GM12878 (cell line): ENCODE data around the gene ABHD12B. TPM values are rescaled to one million over a fixed set of nuclear protein-coding genes. Genes with fewer than 3 reads are reported as not detected.

Experiments used
- ATAC-seq: fragments of 200-7000 bp; cut with Tn5 transposase; 3 replicates; pipeline ENCODE4 v1.9.1; 2020; ENCODE audit warnings: mild to moderate bottlenecking, moderate library complexity
- BruUV-seq: library from RNA; stranded (reverse); fragments of 400-500 nt; replicated peaks from 2 replicates; lab custom pipeline; 2021; lab: Mats Ljungman, UMichigan
- CTCF ChIA-PET: fragments of 300-600 bp; sonication (Branson Sonifier 250); formaldehyde crosslinking; extraction: SDS; loops from one replicate; lab custom pipeline; 2021; ENCODE audit warnings: inconsistent platforms; lab: Yijun Ruan, JAX
- POLR2A ChIA-PET: fragments of 350-600 bp; formaldehyde crosslinking; extraction: SDS; loops from one replicate; lab custom pipeline; 2021; ENCODE audit warnings: inconsistent platforms; lab: Charles Lee
- RAD21 ChIA-PET: fragments of 300-600 bp; sonication (Branson Sonifier 250); formaldehyde crosslinking; loops from one replicate; lab custom pipeline; 2023; ENCODE audit warnings: antibody characterized with exemption; ENCODE audit not compliant: unreplicated experiment; lab: Charles Lee
- SMC1A ChIA-PET: fragments of 300-600 bp; sonication (Branson Sonifier 250); formaldehyde crosslinking; loops from one replicate; lab custom pipeline; 2023; ENCODE audit not compliant: unreplicated experiment, uncharacterized antibody; lab: Charles Lee
- DNase-seq: peaks from one replicate; pipeline ENCODE4 v3.0.0-alpha.2; 2011; ENCODE audit warnings: low read depth, low spot score
- FAIRE-seq: peaks from 3 replicates; lab custom pipeline; 2011; peaks lifted over from hg19 to GRCh38; lab: Jason Lieb, UNC
- H2AFZ ChIP-seq: 2 replicates; pipeline ENCODE4 v1.6.0; 2011; ENCODE audit warnings: low read depth, low read length, control low read depth; ENCODE audit not compliant: control insufficient read depth
- H3K27ac ChIP-seq: 2 replicates; pipeline ENCODE4 v1.5.1; 2011; ENCODE audit warnings: control low read depth; ENCODE audit not compliant: control insufficient read depth, insufficient read depth
- H3K27me3 ChIP-seq, 2 experiments: replicated peaks in 1 of 2; 2 replicates each; pipeline versions ENCODE4 v1.6.0 to v1.6.1; 2011; ENCODE audit warnings: low read length in 1 of 2; ENCODE audit not compliant: control insufficient read depth in 2 of 2, insufficient read depth in 2 of 2
- H3K36me3 ChIP-seq, 2 experiments: 2 replicates each; pipeline ENCODE4 v1.5.1; 2011; ENCODE audit warnings: low read length in 1 of 2; ENCODE audit not compliant: control insufficient read depth in 2 of 2, insufficient read depth in 2 of 2
- H3K4me1 ChIP-seq: 2 replicates; pipeline ENCODE4 v1.6.1; 2011; ENCODE audit warnings: mild to moderate bottlenecking, low read length, moderate library complexity, mixed read lengths; ENCODE audit not compliant: control insufficient read depth, insufficient read depth
- H3K4me2 ChIP-seq: 2 replicates; pipeline ENCODE4 v1.6.0; 2011; ENCODE audit warnings: control low read depth; ENCODE audit not compliant: control insufficient read depth, insufficient read depth
- H3K4me3 ChIP-seq: fragments of 200-600 bp; sonication (generic); 2 replicates; pipeline ENCODE4 v1.5.1; 2016
- H3K79me2 ChIP-seq: 2 replicates; pipeline ENCODE4 v1.6.0; 2011; ENCODE audit warnings: low read length; ENCODE audit not compliant: control insufficient read depth, insufficient read depth
- H3K9ac ChIP-seq: 2 replicates; pipeline ENCODE4 v1.8.0; 2011; ENCODE audit warnings: low read length, control low read depth, mixed read lengths; ENCODE audit not compliant: control insufficient read depth, insufficient read depth
- H3K9me3 ChIP-seq: replicated peaks from 3 replicates; pipeline ENCODE4 v1.5.1; 2011; ENCODE audit warnings: mild to moderate bottlenecking, low read length; ENCODE audit not compliant: control insufficient read depth, insufficient read depth
- H4K20me1 ChIP-seq: 2 replicates; pipeline ENCODE4 v1.6.0; 2011; ENCODE audit not compliant: control insufficient read depth, insufficient read depth
- ASH2L ChIP-seq: fragments of 300-600, 200-600 bp; sonication (generic); IDR thresholded peaks from 2 replicates; pipeline ENCODE4 v1.6.1; 2017; ENCODE audit warnings: low read depth, mild to moderate bottlenecking, borderline replicate concordance
- BACH1 ChIP-seq: fragments of 450-650 bp; IDR thresholded peaks from 2 replicates; pipeline ENCODE4 v1.6.1; 2017; ENCODE audit warnings: mild to moderate bottlenecking, borderline replicate concordance
- BCL11A ChIP-seq: IDR thresholded peaks from 2 replicates; pipeline ENCODE4 v1.6.1; 2011; ENCODE audit warnings: low read depth, low read length
- BCL3 ChIP-seq: IDR thresholded peaks from 2 replicates; pipeline ENCODE4 v1.6.1; 2011; ENCODE audit warnings: borderline replicate concordance, low read depth, mild to moderate bottlenecking, moderate library complexity, low read length; ENCODE audit not compliant: insufficient read depth, poor library complexity, severe bottlenecking
- BRCA1 ChIP-seq: IDR thresholded peaks from 2 replicates; pipeline ENCODE4 v1.6.1; 2011; ENCODE audit warnings: low read depth, low read length, improper control_type of control experiment
- CBX3 ChIP-seq: fragments of 200-600 bp; sonication (generic); IDR thresholded peaks from 2 replicates; pipeline ENCODE4 v1.6.1; 2016; ENCODE audit warnings: low read depth, borderline replicate concordance
- CBX5 ChIP-seq: sonication (generic); IDR thresholded peaks from 2 replicates; pipeline ENCODE4 v1.6.1; 2016; ENCODE audit warnings: low read depth, moderate library complexity, mild to moderate bottlenecking, inconsistent platforms
- CHD2 ChIP-seq: IDR thresholded peaks from 2 replicates; pipeline ENCODE4 v1.6.1; 2011; ENCODE audit warnings: low read depth, low read length, improper control_type of control experiment, borderline replicate concordance
- CUX1 ChIP-seq: IDR thresholded peaks from 2 replicates; pipeline ENCODE4 v1.6.1; 2012; ENCODE audit warnings: improper control_type of control experiment, low read depth, low read length; ENCODE audit not compliant: insufficient replicate concordance
- MTA2 ChIP-seq: fragments of 450-650 bp; IDR thresholded peaks from 2 replicates; pipeline ENCODE4 v1.6.1; 2016; ENCODE audit warnings: low read depth, mild to moderate bottlenecking, moderate library complexity
- NFXL1 ChIP-seq: fragments of 450-650 bp; IDR thresholded peaks from 2 replicates; pipeline ENCODE4 v1.6.1; 2017; ENCODE audit warnings: antibody characterized with exemption, mild to moderate bottlenecking, borderline replicate concordance
- PML ChIP-seq: IDR thresholded peaks from 2 replicates; pipeline ENCODE4 v1.6.1; 2012; ENCODE audit warnings: low read length, inconsistent platforms
- SIX5 ChIP-seq: IDR thresholded peaks from 2 replicates; pipeline ENCODE4 v1.6.1; 2011; ENCODE audit warnings: mild to moderate bottlenecking, low read depth, low read length, moderate library complexity; ENCODE audit not compliant: severe bottlenecking
- SRF ChIP-seq, 2 experiments: IDR thresholded peaks; 2 replicates each; pipeline ENCODE4 v1.6.1; 2011; ENCODE audit warnings: low read depth in 2 of 2, low read length in 2 of 2, mild to moderate bottlenecking in 1 of 2, moderate library complexity in 1 of 2
- TARDBP ChIP-seq: IDR thresholded peaks from 2 replicates; pipeline ENCODE4 v1.6.1; 2016; ENCODE audit warnings: borderline replicate concordance
- TCF12 ChIP-seq: IDR thresholded peaks from 2 replicates; pipeline ENCODE4 v1.6.1; 2011; ENCODE audit warnings: low read depth, mild to moderate bottlenecking, low read length
- USF1 ChIP-seq: IDR thresholded peaks from 2 replicates; pipeline ENCODE4 v1.6.1; 2011; ENCODE audit warnings: borderline replicate concordance, low read depth, mild to moderate bottlenecking, moderate library complexity, mixed read lengths, low read length; ENCODE audit not compliant: insufficient read depth; ENCODE audit errors: extremely low read length
- WGBS: methylation state at CpG from one replicate; pipeline ENCODE4 v1.1.6; 2016; ENCODE audit warnings: low lambda C conversion rate; ENCODE audit not compliant: insufficient replicate concordance, insufficient coverage; ENCODE audit errors: missing lambda C conversion rate; 5-methylcytosine and 5-hydroxymethylcytosine counted together
- in situ Hi-C: fragments of 300-500 bp; cut with MboI; formaldehyde crosslinking; loops from 9 replicates; pipeline ENCODE4 v1.14.3; 2018; ENCODE audit warnings: mixed read lengths
- intact Hi-C: fragments of 100-400 bp; cut with micrococcal nuclease; formaldehyde crosslinking; loops from one replicate; pipeline ENCODE4 v1.14.2; 2022; ENCODE audit not compliant: unreplicated experiment
- polyA plus RNA-seq, 11 experiments: library from polyadenylated mRNA; depleted of rRNA in 4 of 11; unstranded in 6 of 11; stranded (reverse) in 5 of 11; fragments of >200 nt; fragmentation: Nextera tagmentation in 4 of 11; fragmentation: Illumina TruSeq in 1 of 11; extraction: Ambion mirVana in 4 of 11; extraction: Trizol in 1 of 11; gene quantifications; 1 replicate in 1 of 11; 2 replicates in 10 of 11; pipeline versions ENCODE4 v1.2.1 to v1.2.3, GENCODE V29; 2011 to 2016; ENCODE audit warnings: inconsistent platforms in 2 of 11, missing spikeins in 2 of 11, low read depth in 1 of 11
- total RNA-seq, 4 experiments: library from RNA; depleted of rRNA in 3 of 4; stranded (reverse); fragments of >200 nt in 3 of 4; fragmentation: Illumina TruSeq in 1 of 4; extraction: Trizol in 1 of 4; gene quantifications; 2 replicates each; pipeline versions ENCODE4 v1.2.1 to v1.2.3, GENCODE V29; 2013 to 2021

Gene ABHD12B
- total and polyA plus RNA-seq, 10 of the 15 experiments (the other 5 are each of a cell fraction or from before 2014, with no cell fraction given): not detected

GRCh38 chr14:50835280-50835679 is 36.6 kb upstream of the ABHD12B start (continued):
- no peak for TF ChIP-seq BCL3
- TF ChIP-seq MTA2: 0 out of 2 replicates have a peak, but pooled peaks have one; percentile 12
- no peak for TF ChIP-seq PML

GRCh38 chr14:50836515-50836914 is 35.3 kb upstream of the ABHD12B start:
- Histone ChIP-seq H4K20me1 (no peaks in the 10 kb centered on the region), H3K79me2 (peaks cover 12% of the 10 kb centered on the region), H3K4me2 (no peak overlapping the region), H3K9ac (no peak overlapping the region), H2AFZ (no peak overlapping the region), H3K9me3 (no peaks in the 10 kb centered on the region), H3K36me3 (no peaks in the 10 kb centered on the region), H3K4me1 (peaks cover 24% of the 10 kb centered on the region), H3K27me3 (no peaks in the 10 kb centered on the region), H3K4me3 (no peak overlapping the region), H3K27ac (no peak overlapping the region)
- CTCF ChIA-PET: no interaction called here
- FAIRE-seq: no peak
- SMC1A ChIA-PET: interaction anchor here (5.8 kb wide), 1 partner anchor 23 kb away, joined by 48 read pairs; no protein-coding TSS in a partner anchor
- TF ChIP-seq SRF (IDR thresholded peaks at IDR 0.05; ENCODE audit: low read depth in 2 of 2, low read length in 2 of 2): no peak
- no peak for TF ChIP-seq CBX5
- TF ChIP-seq CHD2: no peak
- TF ChIP-seq CUX1: no peak
- TF ChIP-seq TCF12: no peak
- TF ChIP-seq NFXL1: no peak
- TF ChIP-seq TARDBP: no peak
- no peak for TF ChIP-seq CBX3
- no peak for TF ChIP-seq ASH2L
- TF ChIP-seq BRCA1: no peak
- TF ChIP-seq BACH1: no peak
- TF ChIP-seq USF1: no peak
- TF ChIP-seq MTA2: no peak
- TF ChIP-seq BCL11A: no peak
- no peak for TF ChIP-seq SIX5
- RAD21 ChIA-PET: no interaction called here
- no peak for DNase-seq
- POLR2A ChIA-PET: no interaction called here
- in situ Hi-C loops: no loop called here
- intact Hi-C loops: no loop called here
- no peak for ATAC-seq
- no TSS peak for BruUV-seq
- WGBS: 96% methylated on average over 5 of the region's 5 CpGs
